CD14-positive monocyte (primary cell): ENCODE results near the gene MRPL51. TPM values are rescaled to one million over a fixed set of nuclear protein-coding genes. Genes with fewer than 3 reads are reported as not detected.

Source experiments
- DNase-seq, 3 donors: peaks; one replicate each; pipeline ENCODE4 v3.0.0-alpha.2; 2011 to 2022
- H2AFZ ChIP-seq: 2 replicates; pipeline ENCODE4 v1.6.0; 2012; ENCODE audit warnings: mild to moderate bottlenecking, low read depth, low read length, inconsistent platforms; ENCODE audit not compliant: insufficient read depth, poor library complexity, severe bottlenecking
- H3K27ac ChIP-seq, 2 donors: 1 replicate in 1 of 2; 2 replicates in 1 of 2; pipeline ENCODE4 v1.5.1; 2012 to 2013; ENCODE audit warnings: low read length in 2 of 2, control low read depth in 1 of 2, inconsistent platforms in 1 of 2, low read depth in 1 of 2, mild to moderate bottlenecking in 1 of 2
- H3K27me3 ChIP-seq, 2 donors: one replicate each; pipeline versions ENCODE4 v1.6.0 to v1.6.1; 2011 to 2013; ENCODE audit warnings: low read length in 2 of 2; ENCODE audit not compliant: control insufficient read depth in 2 of 2, insufficient read depth in 2 of 2
- H3K36me3 ChIP-seq, 2 donors: replicated peaks in 1 of 2; 1 replicate in 1 of 2; 2 replicates in 1 of 2; pipeline versions ENCODE4 v1.5.1 to v1.6.1; 2012 to 2013; ENCODE audit warnings: low read length in 2 of 2, control low read depth in 1 of 2, inconsistent platforms in 1 of 2, mild to moderate bottlenecking in 1 of 2; ENCODE audit not compliant: insufficient read depth in 2 of 2, control insufficient read depth in 1 of 2
- H3K4me1 ChIP-seq, 2 donors: 1 replicate in 1 of 2; 2 replicates in 1 of 2; pipeline versions ENCODE4 v1.5.1 to v1.6.1; 2012 to 2013; ENCODE audit warnings: low read length in 2 of 2, control low read depth in 1 of 2, inconsistent platforms in 1 of 2, mild to moderate bottlenecking in 1 of 2, moderate library complexity in 1 of 2; ENCODE audit not compliant: insufficient read depth in 2 of 2, control insufficient read depth in 1 of 2
- H3K4me2 ChIP-seq: replicated peaks from 2 replicates; pipeline ENCODE3; 2012; ENCODE audit warnings: low read length, moderate library complexity, mild to moderate bottlenecking; ENCODE audit not compliant: poor library complexity, severe bottlenecking; ENCODE audit errors: extremely low read depth
- H3K4me3 ChIP-seq, 3 experiments: fragments of 200-600 bp in 1 of 3; sonication (generic) in 1 of 3; replicated peaks in 1 of 3; 1 replicate in 2 of 3; 2 replicates in 1 of 3; pipeline ENCODE4 v1.5.1; 2011 to 2013; ENCODE audit warnings: low read length in 3 of 3, mild to moderate bottlenecking in 3 of 3, control low read depth in 2 of 3, low read depth in 2 of 3, inconsistent platforms in 1 of 3, moderate library complexity in 1 of 3
- H3K79me2 ChIP-seq: 2 replicates; pipeline ENCODE4 v1.6.0; 2012; ENCODE audit warnings: mild to moderate bottlenecking, control low read depth, inconsistent platforms, low read length, moderate library complexity; ENCODE audit not compliant: insufficient read depth
- H3K9ac ChIP-seq: 2 replicates; pipeline ENCODE4 v1.6.0; 2017; ENCODE audit warnings: low read length, mild to moderate bottlenecking; ENCODE audit not compliant: insufficient read depth, poor library complexity, severe bottlenecking
- H3K9me3 ChIP-seq, 2 donors: replicated peaks in 1 of 2; 1 replicate in 1 of 2; 2 replicates in 1 of 2; pipeline versions ENCODE4 v1.5.1 to v1.6.1; 2012 to 2013; ENCODE audit warnings: low read length in 2 of 2, control low read depth in 1 of 2; ENCODE audit not compliant: control insufficient read depth in 1 of 2, insufficient read depth in 1 of 2
- H4K20me1 ChIP-seq: 2 replicates; pipeline ENCODE4 v1.6.0; 2012; ENCODE audit warnings: mild to moderate bottlenecking, low read length, control low read depth, moderate library complexity; ENCODE audit not compliant: insufficient read depth
- H3K27ac Mint-ChIP-seq, 7 donors: one replicate each; pipeline ENCODE4 v1.8.0; 2020; ENCODE audit warnings: mild to moderate bottlenecking in 7 of 7, mixed read lengths in 7 of 7, moderate library complexity in 6 of 7, inconsistent platforms in 2 of 7
- H3K27me3 Mint-ChIP-seq, 3 donors: one replicate each; pipeline ENCODE4 v1.8.0; 2021 to 2022; ENCODE audit warnings: low read depth in 3 of 3, mild to moderate bottlenecking in 3 of 3, mixed read lengths in 3 of 3, moderate library complexity in 3 of 3, inconsistent platforms in 1 of 3
- H3K36me3 Mint-ChIP-seq, 2 donors: one replicate each; pipeline ENCODE4 v1.8.0; 2020; ENCODE audit warnings: mixed read lengths in 2 of 2, inconsistent platforms in 1 of 2, mild to moderate bottlenecking in 1 of 2
- H3K4me1 Mint-ChIP-seq: one replicate; pipeline ENCODE4 v1.8.0; 2020; ENCODE audit warnings: mild to moderate bottlenecking, mixed read lengths
- H3K4me3 Mint-ChIP-seq, 2 donors: one replicate each; pipeline ENCODE4 v1.8.0; 2020; ENCODE audit warnings: mild to moderate bottlenecking in 2 of 2, mixed read lengths in 2 of 2, moderate library complexity in 1 of 2
- H3K9me3 Mint-ChIP-seq, 7 donors: one replicate each; pipeline ENCODE4 v1.8.0; 2020 to 2022; ENCODE audit warnings: mixed read lengths in 7 of 7, mild to moderate bottlenecking in 6 of 7, moderate library complexity in 6 of 7, inconsistent platforms in 2 of 7
- CTCF ChIP-seq: fragments of 200-600 bp; IDR thresholded peaks from one replicate; pipeline ENCODE4 v1.8.0; 2022; ENCODE audit warnings: antibody characterized with exemption, mild to moderate bottlenecking
- WGBS: methylation state at CpG from one replicate; pipeline ENCODE4 v1.1.5; 2013; ENCODE audit warnings: missing lambda C conversion rate; ENCODE audit not compliant: insufficient coverage; 5-methylcytosine and 5-hydroxymethylcytosine counted together
- intact Hi-C, 2 donors: fragments of 100-400 bp; cut with micrococcal nuclease; formaldehyde crosslinking; loops; one replicate each; pipeline versions ENCODE4 v1.15.0 to v1.15.1; 2023
- polyA plus RNA-seq, 3 donors: library from polyadenylated mRNA; depleted of rRNA in 1 of 3; unstranded in 2 of 3; stranded (reverse) in 1 of 3; fragments of 300-500 nt in 2 of 3; fragments of >200 nt in 1 of 3; fragmentation: Illumina TruSeq in 2 of 3; gene quantifications; 1 replicate in 2 of 3; 2 replicates in 1 of 3; pipeline ENCODE4 v1.2.3, GENCODE V29; 2012 to 2021

MRPL51 gene
- polyA plus RNA-seq, 3 donors, result 22.0 to 238 (median 189) TPM

DNA sequence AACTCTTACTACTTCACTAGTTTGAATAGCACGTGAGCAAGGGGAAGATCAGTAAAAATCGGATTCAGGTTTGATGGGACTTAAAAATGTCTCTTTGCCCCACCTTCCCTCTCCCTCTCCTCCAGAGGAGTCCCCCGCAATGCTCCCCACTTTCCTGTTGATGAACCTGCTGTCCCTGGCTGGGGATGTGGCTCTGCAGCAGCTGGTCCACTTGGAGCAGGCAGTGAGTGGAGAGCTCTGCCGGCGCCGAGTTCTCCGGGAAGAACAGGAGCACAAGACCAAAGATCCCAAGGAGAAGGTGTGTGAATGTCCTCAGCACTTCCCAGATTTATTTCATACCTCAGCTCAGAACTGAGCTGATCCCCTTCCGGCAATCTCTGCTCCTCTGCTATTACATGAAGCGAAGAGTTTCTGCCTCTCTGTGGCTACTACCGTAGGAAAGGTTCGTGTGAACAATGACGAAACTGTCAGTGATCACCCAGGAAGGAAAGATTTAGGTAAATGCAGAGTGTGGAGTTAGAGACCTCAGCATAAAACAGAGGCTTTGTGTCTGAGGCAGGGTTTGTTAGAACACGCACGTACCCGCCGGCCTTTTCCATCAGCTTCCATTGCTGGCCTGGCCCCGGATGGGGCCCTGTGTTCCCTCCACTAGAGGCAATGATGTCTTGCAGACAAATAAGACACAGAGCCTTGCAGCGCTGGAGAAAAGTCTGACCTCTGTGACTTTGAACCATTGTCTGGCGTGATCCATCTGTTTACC lies 33.9 kb upstream of the MRPL51 start:
- no peak overlapping the region for H3K27ac Mint-ChIP-seq
- H2AFZ ChIP-seq, result no peak overlapping the region
- peaks cover 2% of the 10 kb centered on the region in 2 donors for H3K4me1 ChIP-seq
- H3K36me3 Mint-ChIP-seq, result peaks cover 88 to 96% of the 10 kb centered on the region in 2 donors
- no peaks in the 10 kb centered on the region for H3K27me3 ChIP-seq
- H3K9me3 Mint-ChIP-seq, result no peaks in the 10 kb centered on the region
- no peak for TF ChIP-seq CTCF
- peaks cover 2% of the 10 kb centered on the region for H3K4me1 Mint-ChIP-seq
- WGBS, result 97% methylated on average over 10 of the region's 19 CpGs
- no peak overlapping the region for H3K4me2 ChIP-seq
- intact Hi-C loops, result no loop called here
- no peaks in the 10 kb centered on the region for H3K9me3 ChIP-seq
- peaks cover 10% of the 10 kb centered on the region for H3K79me2 ChIP-seq
- peak overlapping the region in 1 of 2 donors; percentile 20 for H3K27ac ChIP-seq
- H3K36me3 ChIP-seq, result peaks cover 90 to 97% of the 10 kb centered on the region in 2 donors
- H3K4me3 ChIP-seq, result no peak overlapping the region
- no peaks in the 10 kb centered on the region for H4K20me1 ChIP-seq
- no peak for DNase-seq
- no peak overlapping the region for H3K4me3 Mint-ChIP-seq
- H3K9ac ChIP-seq, result no peak overlapping the region
- no peaks in the 10 kb centered on the region for H3K27me3 Mint-ChIP-seq

DNA sequence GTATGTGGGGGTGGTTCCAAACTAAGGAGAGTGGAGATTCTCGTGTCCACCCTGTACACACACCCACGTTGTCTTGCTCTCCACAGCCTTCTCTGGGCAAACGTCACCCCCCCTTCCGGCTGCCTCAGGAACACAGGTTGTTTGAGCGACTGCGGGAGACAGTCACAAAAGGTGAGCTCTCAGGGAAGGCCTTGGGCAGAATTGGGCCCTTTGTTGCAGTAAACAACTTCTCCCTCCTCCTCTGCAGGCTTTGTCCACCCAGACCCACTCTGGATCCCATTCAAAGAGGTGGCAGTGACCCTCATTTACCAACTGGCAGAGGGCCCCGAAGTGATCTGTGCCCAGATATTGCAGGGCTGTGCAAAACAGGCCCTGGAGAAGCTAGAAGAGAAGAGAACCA lies 33.1 kb upstream of the MRPL51 start:
- WGBS, result 100% methylated on average over 6 of the region's 7 CpGs
- H3K27ac Mint-ChIP-seq, result peak overlapping the region in 3 of 7 donors; percentile 12 to 74 (median 64)
- DNase-seq, result no peak
- no peak for TF ChIP-seq CTCF
- H3K4me1 Mint-ChIP-seq, result no peaks in the 10 kb centered on the region
- peaks cover 7% of the 10 kb centered on the region for H3K79me2 ChIP-seq
- no peak overlapping the region for H3K9ac ChIP-seq
- no peaks in the 10 kb centered on the region for H3K9me3 ChIP-seq
- no peaks in the 10 kb centered on the region for H3K4me1 ChIP-seq
- peaks cover 97 to 100% of the 10 kb centered on the region in 2 donors for H3K36me3 ChIP-seq
- H3K4me3 ChIP-seq, result no peak overlapping the region
- H3K27me3 Mint-ChIP-seq, result no peaks in the 10 kb centered on the region
- intact Hi-C loops, result no loop called here
- H3K9me3 Mint-ChIP-seq, result no peaks in the 10 kb centered on the region
- H3K27me3 ChIP-seq, result no peaks in the 10 kb centered on the region
- H4K20me1 ChIP-seq, result no peaks in the 10 kb centered on the region
- no peak overlapping the region for H2AFZ ChIP-seq
- H3K27ac ChIP-seq, result peak overlapping the region in 1 of 2 donors; percentile 20
- H3K4me3 Mint-ChIP-seq, result no peak overlapping the region
- no peak overlapping the region for H3K4me2 ChIP-seq
- peaks cover 94 to 99% of the 10 kb centered on the region in 2 donors for H3K36me3 Mint-ChIP-seq
